Gastrocnemius medialis (tissue), 4 donors: Measurements from ENCODE around the gene FRMD5.

Source experiments
- CTCF ChIP-seq, 5 experiments: fragments of 450-650 bp in 3 of 5; fragments of 200-600 bp in 2 of 5; sonication (generic) in 2 of 5; IDR thresholded peaks in 4 of 5; conservative IDR thresholded peaks in 1 of 5; 1 replicate in 4 of 5; 2 replicates in 1 of 5; pipeline ENCODE4 v1.5.1; 2016 to 2019; ENCODE audit warnings: antibody characterized with exemption in 5 of 5, mild to moderate bottlenecking in 3 of 5, moderate library complexity in 3 of 5
- POLR2A ChIP-seq, 2 donors: fragments of 450-650 bp; IDR thresholded peaks; one replicate each; pipeline ENCODE4 v1.6.1; 2017; ENCODE audit warnings: antibody characterized with exemption in 2 of 2, mild to moderate bottlenecking in 2 of 2, moderate library complexity in 2 of 2

GRCh38 chr15:43932907-43933306 is 262.2 kb downstream of the FRMD5 start:
- no peak for TF ChIP-seq CTCF (IDR thresholded peaks at IDR 0.05 in 4 of 5, conservative IDR thresholded peaks at IDR 0.05 in 1 of 5)
- no peak for TF ChIP-seq POLR2A (IDR thresholded peaks at IDR 0.05)
